PFSK-1 (cell line): ENCODE results near the gene TOR2A.

Source experiments
- FOXP2 ChIP-seq: optimal IDR thresholded peaks from 2 replicates; pipeline ENCODE3; 2011; ENCODE audit warnings: borderline replicate concordance, control low read depth, inconsistent platforms; ENCODE audit not compliant: insufficient read depth; ENCODE audit errors: extremely low read length, extremely low read depth
- POLR2AphosphoS5 ChIP-seq: IDR thresholded peaks from 2 replicates; pipeline ENCODE4 v1.6.1; 2012; ENCODE audit warnings: low read depth, mild to moderate bottlenecking, control low read depth, low read length, moderate library complexity
- REST ChIP-seq, 2 experiments: IDR thresholded peaks; 2 replicates each; pipeline versions ENCODE4 v1.6.1 to v1.8.0; 2011 to 2012; ENCODE audit warnings: low read depth in 2 of 2, low read length in 2 of 2, control low read depth in 1 of 2, inconsistent platforms in 1 of 2, mild to moderate bottlenecking in 1 of 2, moderate library complexity in 1 of 2; ENCODE audit not compliant: insufficient read depth in 1 of 2
- SIN3A ChIP-seq: IDR thresholded peaks from 2 replicates; pipeline ENCODE4 v1.6.1; 2012; ENCODE audit warnings: mild to moderate bottlenecking, low read length, moderate library complexity, borderline replicate concordance; ENCODE audit not compliant: insufficient read depth
- TAF1 ChIP-seq: IDR thresholded peaks from 2 replicates; pipeline ENCODE4 v1.6.1; 2012; ENCODE audit warnings: low read length, control low read depth, borderline replicate concordance; ENCODE audit not compliant: insufficient read depth

GRCh38 chr9:127729522-127730256 lies 5.4 kb downstream of the TOR2A start:
- TF ChIP-seq POLR2AphosphoS5, result no peak
- no peak for TF ChIP-seq TAF1
- TF ChIP-seq SIN3A, result no peak
- TF ChIP-seq REST (IDR thresholded peaks at IDR 0.05; ENCODE audit: insufficient read depth in 1 of 2, low read depth in 2 of 2, low read length in 2 of 2), result no peak
- no peak for TF ChIP-seq FOXP2
